Activated CD8-positive, alpha-beta memory T cell treated with anti-CD3 and anti-CD28 coated beads, Interleukin-2, amount 50 U/mL, for 4 hours (primary cell): ENCODE measurements around the gene SERPINI1.

Experiments used
- DNase-seq: peaks from one replicate; pipeline ENCODE4 v3.0.0-alpha.2; 2020

SERPINI1 gene

DNA sequence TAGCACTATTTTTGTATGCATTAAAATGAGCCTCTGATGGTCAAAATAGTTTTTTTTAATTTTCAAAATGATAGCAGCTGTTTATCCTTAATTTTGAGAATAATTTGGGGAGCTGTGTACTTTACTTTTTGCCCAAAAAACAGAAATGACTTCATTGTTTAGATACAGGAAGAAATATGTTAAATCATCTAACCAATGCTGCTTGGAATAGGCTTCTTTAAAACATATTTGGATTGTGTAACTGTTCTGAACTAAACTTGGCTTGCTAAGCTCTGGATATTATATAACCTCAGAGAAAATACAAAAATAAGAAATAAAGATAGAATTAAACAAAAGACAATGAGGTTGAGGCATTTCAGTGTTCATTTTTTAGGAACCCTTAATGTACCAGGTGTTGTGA, 119.3 kb downstream of the SERPINI1 start:
- DNase-seq: no peak

DNA sequence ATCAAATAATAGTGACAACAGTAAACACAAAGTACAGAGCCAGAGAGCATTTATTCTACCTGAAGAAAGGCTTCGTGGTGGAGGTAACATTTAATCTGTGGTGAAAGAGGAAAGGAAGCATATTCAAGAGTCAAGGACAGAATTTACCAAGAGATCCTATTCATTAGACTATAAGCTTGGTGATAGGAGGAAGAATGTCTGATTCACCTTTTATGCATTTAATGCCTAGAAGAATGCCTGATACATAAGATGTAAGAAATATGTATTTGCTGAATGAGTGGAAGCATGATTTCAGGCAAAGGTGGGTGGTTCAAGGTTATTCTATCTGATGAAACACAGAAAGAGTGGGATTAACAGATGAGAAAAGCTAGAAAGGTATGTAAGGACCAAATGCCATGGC, 119.8 kb downstream of the SERPINI1 start:
- no peak for DNase-seq

DNA sequence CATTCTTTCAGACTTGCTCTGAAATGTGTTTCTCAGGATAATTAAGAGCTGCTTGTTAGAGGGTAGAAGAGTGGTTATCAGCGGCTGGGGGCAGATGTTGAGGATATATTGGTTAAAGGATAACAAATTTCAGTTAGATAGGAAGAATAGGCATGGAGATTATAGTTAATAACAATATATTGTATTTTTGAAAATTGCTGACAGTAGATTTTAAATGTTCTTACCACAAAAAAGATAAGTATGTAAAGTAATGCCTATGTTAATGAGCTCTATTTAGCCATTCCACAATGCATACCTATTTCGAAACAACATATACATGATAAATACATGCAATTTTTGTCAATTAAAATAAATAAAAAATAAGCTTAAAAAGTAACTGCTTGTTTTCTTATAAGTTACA, 123.3 kb downstream of the SERPINI1 start:
- no peak for DNase-seq

DNA sequence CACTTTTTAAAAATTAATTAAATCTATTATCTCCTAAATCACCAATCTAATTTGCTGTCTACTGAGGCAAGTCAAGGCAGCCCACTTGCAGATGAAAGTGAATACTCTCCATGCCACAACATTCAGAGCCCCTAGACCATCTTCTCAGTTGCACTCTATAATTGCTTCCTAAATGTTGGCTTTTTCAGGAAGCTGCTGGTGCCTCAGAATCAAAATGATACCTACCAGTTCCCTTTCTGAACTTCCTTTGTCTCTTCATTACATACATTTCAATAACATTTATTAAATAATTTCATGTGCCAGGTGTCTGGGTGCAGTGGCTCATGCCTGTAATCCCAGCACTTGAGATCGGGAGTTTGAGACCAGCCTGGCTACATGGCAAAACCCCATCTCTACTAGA, 124.1 kb downstream of the SERPINI1 start:
- DNase-seq: no peak

DNA sequence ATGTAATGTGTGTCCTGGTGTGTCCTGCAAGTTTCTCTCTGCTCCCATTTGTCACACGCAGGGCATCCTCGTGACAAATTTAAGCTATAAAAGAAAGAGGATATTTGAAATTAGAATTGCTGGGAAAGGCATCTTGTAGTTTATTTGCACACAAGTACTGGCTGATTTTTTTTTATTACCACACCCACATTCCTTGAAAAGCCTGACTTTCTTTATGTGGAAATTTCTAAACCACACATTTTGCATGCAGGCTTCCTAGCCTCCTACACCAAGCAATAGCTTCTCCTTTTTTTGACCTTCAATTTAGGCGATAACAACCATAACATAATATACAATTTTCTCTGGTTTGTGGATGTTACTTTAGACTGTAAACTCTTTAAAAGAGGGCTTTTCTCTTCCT, 126.1 kb downstream of the SERPINI1 start:
- no peak for DNase-seq

DNA sequence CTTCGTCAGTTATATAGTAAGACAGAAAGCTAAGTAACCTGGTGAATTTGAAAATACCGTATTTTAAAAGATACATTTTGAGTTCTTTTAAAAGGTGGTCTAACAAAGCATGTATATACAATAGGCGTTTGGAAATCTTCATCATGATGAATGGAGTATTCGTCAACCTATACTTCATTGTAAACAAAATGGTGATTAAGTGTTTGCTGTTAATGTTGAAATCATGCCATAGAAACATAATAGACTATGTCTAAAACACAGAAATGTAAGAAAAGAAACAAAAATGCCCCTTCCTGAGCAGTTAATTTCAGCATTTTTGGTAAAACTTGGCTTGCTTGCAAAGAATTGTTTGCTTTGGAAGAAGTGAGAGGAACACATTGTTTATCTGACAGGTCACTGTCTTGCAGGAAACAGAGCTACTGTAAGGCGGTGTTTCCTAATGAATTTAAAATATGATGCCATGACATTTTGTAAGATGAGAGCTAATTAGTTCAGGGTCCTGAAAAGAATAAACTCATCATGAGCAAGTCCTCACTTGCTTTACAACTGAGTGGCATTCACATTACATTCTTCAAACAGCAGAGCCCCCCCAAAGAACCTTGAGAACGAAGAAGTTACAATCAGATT, 126.7 kb downstream of the SERPINI1 start:
- DNase-seq: no peak

DNA sequence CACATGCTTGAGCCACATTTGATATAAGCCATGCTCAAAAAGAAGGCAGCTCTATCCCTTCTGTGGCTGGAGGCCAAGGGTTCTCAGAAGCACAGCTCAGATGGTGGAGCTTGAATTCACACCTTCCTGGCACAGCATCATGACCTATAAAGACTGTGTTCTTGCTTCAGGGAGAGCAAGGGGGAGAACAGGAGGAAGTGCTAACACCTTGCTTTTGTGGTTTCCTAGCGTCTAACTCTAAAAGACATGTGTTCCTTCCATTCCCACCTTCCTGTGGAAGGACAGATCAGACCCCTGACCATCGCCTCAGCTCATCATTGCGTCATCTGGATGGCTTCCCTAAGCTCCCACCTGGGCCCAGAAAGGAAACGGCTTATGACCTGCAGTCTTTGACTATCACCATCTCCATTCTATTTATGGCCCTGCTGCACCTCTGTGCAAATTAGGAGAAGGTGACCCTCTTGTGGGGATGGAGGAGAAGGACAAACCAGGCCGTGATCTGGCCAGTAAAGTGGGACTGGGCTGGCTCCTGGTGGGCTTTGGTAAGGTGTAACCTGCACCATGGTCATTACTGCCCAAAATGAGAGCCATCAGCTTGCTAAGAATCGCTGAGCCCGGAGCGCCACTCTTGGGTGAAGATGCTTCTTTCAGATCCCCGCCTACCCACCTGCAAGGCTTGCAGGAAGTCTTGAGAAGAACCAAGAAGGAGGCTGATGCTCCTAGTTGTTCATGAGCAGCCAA, 128.5 kb downstream of the SERPINI1 start:
- DNase-seq: no peak

DNA sequence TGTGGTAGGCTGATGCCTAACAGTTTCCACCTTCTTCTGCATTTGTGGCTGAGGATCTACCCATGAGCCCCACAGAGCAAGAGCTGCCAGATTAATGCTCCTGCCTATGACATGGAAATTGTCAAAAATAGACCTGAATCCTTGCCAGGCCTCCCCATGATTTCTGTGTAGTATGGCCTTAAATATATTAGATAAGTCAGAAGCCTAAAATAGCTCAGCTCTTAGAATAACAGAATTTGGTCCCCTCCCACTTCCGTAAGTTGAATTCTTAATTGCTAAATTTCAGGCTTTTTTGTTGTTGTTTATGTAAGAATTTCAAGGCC, 129.0 kb downstream of the SERPINI1 start:
- DNase-seq: no peak

DNA sequence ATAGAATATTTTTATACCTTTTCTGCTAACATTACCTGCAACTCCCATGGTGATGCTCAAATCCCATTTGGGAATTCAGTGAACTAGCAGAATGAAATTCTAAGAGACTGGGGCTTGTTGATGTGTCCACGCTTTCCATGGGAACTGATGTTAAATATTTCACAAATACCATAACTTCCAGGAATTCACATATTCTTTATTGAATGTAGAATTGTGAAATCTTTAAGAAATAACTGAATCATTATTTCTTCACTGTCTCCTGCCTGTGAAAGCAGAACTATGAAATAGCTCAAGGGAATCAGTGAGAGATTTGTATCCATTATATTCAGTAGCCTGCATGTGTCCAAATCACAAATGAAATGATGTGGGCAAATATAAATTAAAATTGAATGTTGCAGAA, 130.8 kb downstream of the SERPINI1 start:
- no peak for DNase-seq

DNA sequence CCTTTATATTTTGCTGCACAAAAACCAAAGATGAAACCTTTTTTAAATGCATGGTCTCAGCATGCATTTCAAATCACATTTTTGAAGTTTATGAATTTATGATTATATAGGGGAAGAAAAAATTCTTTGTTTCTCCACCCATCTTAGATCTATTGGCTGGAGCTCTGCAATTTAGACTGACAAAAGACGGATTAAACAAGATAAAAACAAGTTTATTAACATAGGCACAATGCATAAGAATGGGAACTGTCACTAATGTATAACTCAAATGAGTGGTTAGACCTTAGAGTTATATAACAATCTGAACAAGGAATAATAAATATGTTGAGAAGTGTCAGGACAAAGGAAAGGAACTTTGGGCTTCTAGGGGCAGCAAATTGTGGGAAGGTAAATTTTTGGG, 132.5 kb downstream of the SERPINI1 start:
- DNase-seq: no peak

DNA sequence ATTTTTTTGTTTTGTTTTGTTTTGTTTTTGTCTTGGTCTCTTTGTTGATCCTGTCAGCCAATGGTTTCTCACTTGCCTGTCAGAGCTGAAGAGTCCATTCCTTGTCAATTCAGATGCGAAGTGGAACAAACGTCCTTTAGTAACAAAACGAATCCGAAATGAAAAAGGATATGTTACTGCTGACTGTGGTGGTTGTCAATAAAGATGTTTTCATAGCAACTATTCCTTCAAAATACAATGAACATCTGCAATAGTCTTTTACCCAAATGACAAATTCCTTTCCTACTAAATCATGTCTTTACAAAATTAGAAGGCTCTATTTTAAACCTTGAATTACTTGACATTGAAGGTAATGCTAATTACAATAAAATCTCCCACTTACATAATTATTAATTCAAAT, 134.7 kb downstream of the SERPINI1 start:
- DNase-seq: no peak

DNA sequence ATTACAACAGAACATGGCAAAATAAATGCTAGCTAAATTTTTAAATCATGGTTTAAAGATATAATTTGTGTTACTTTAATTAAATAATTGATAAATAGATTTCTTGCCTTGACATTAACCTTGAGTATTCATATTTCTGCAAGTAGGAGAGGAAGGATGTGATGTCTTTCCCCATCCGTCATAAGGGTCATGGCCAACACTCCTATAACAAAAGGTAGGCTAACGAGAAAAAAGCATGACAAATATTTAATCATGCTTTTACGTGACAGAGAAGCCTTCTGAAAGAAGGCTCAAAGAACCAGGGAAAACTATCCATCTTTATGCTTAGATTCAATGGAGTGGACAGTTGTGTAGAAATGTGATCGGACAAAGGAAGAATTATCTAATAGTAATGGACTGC, 135.2 kb downstream of the SERPINI1 start:
- no peak for DNase-seq

DNA sequence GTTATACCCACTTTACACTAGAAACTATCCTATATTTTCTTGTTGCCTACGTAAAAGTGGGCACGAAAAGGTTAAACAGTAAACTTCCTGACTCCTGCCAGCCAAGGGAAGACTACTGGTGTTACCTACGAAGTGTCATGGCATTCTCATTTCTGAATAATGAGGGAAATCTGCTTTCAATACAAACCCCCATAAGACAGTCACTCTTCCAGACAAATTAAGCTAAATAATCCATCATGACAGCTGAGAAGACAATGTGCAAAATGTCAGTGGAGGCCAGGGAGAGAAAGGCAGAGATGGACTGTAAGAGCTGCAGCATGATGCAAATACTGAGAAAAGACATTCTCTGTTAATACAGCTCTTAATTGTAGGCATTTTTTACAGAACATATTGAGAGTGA, 136.5 kb downstream of the SERPINI1 start:
- no peak for DNase-seq

DNA sequence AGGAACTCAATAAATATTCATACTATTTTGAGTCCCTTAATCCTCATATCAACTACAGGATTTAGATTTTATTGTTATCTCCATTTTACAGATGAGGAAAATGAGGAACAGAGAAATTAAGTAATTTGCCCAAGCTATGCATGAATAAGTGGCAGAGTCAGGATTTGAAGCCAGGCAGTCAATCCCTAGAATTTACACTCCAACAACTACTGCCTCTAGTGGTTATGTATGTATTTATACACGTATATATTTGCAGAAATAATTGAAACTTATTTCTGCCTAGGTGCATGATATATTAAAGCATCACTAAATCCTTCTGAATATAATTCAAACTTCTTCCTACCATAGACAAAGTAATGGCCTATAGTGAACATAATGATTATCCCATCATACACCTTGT, 137.4 kb downstream of the SERPINI1 start:
- DNase-seq: no peak

DNA sequence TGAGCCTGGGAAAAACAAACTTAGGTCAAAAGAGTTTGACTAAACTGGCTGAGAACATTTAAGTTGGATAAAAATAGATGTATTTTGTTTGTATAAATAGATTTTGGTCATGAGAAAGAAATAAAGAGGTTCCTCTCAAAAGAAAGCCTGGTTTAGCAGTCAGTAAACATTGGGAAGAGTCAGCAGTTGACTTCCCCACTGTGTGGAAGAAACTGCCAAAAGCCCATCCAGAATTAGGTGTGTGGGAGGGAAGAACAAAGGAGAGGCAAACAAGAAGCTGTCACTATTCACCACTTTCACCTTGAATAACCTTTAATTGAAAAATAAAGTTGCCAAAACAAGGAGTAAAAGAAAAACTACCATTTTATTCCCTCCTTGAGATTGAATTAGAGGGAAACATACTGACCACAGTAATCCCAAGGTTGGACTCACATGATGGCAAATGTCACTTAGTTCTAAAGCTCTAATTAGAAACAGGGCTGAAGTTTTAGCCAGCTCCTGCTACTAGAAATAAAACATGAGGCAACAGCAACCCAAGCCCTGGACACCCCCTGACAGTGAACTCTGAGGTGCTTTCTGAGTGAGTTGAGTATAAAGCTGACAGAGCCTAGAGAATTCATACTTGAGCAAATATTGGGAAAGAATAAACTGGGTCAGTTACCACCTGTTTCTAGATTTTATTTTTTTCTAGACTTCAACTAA, 139.3 kb downstream of the SERPINI1 start:
- DNase-seq: no peak
